ENCODE measurements around the gene KIF1B.

GRCh38 chr1:10188133-10188650 is 22.2 kb upstream of the KIF1B start:
- TF ChIP-seq FOXK2 (IDR thresholded peaks at IDR 0.05) (no peak), TARDBP (IDR thresholded peaks at IDR 0.05) (no peak), SP1 (IDR thresholded peaks at IDR 0.05) (no peak), FOXM1 (IDR thresholded peaks at IDR 0.05; ENCODE audit: borderline replicate concordance) (no peak), L3MBTL2 (conservative IDR thresholded peaks at IDR 0.05) (no peak), FOXA1 (IDR thresholded peaks at IDR 0.05) (no peak), ZNF384 (IDR thresholded peaks at IDR 0.05) (no peak), NFRKB (IDR thresholded peaks at IDR 0.05) (no peak), HDGF (IDR thresholded peaks at IDR 0.05; ENCODE audit: borderline replicate concordance) (no peak), BHLHE40 (IDR thresholded peaks at IDR 0.05; ENCODE audit: borderline replicate concordance) (no peak)
